Psoas muscle (tissue), 8 donors: ENCODE data around the gene NCAM1. TPM values are rescaled to one million over a fixed set of nuclear protein-coding genes. Genes with fewer than 3 reads are reported as not detected.

Source experiments
- ATAC-seq, 4 donors: fragments of 200-7000 bp; cut with Tn5 transposase; one replicate each; pipeline ENCODE4 v1.9.1; 2020; ENCODE audit warnings: moderate library complexity in 3 of 4, mild to moderate bottlenecking in 2 of 4
- DNase-seq, 2 donors: peaks; one replicate each; pipeline ENCODE4 v3.0.0-alpha.2; 2020
- H3K27ac ChIP-seq: fragments of 200-600 bp; one replicate; pipeline ENCODE4 v1.8.0; 2022
- H3K27me3 ChIP-seq, 3 donors: fragments of 200-600 bp in 1 of 3; one replicate each; pipeline versions ENCODE4 v1.6.1 to v1.8.0; 2013 to 2022; ENCODE audit warnings: low read length in 2 of 3, mild to moderate bottlenecking in 2 of 3, moderate library complexity in 1 of 3; ENCODE audit not compliant: insufficient read depth in 3 of 3
- H3K36me3 ChIP-seq, 2 donors: fragments of 200-600 bp in 1 of 2; one replicate each; pipeline versions ENCODE4 v1.6.1 to v1.8.0; 2013 to 2022; ENCODE audit warnings: low read depth in 1 of 2, mild to moderate bottlenecking in 1 of 2, moderate library complexity in 1 of 2; ENCODE audit not compliant: insufficient read depth in 1 of 2
- H3K4me1 ChIP-seq: fragments of 200-600 bp; one replicate; pipeline ENCODE4 v1.8.0; 2022
- H3K4me3 ChIP-seq: fragments of 200-600 bp; one replicate; pipeline ENCODE4 v1.8.0; 2022; ENCODE audit warnings: mild to moderate bottlenecking
- H3K9me3 ChIP-seq: fragments of 200-600 bp; one replicate; pipeline ENCODE4 v1.8.0; 2022
- WGBS, 3 donors: extraction: QIAGEN DNeasy Blood & Tissue Kit; methylation state at CpG; one replicate each; pipeline versions ENCODE4 v1.1.6 to v1.1.7; 2013; 5-methylcytosine and 5-hydroxymethylcytosine counted together
- intact Hi-C, 2 donors: fragments of 100-400 bp; cut with DNase I; formaldehyde crosslinking; loops; one replicate each; pipeline versions ENCODE4 v1.11.0 to v1.14.2; 2022
- polyA plus RNA-seq, 3 donors: library from polyadenylated mRNA; stranded (reverse); fragments of 200-250 nt; gene quantifications; one replicate each; pipeline ENCODE4 v1.2.3, GENCODE V29; 2013
- total RNA-seq, 4 donors: library from RNA; stranded (reverse); fragmentation: NEBNext Ultra II Directional in 2 of 4; extraction: Animal tissue kit (Norgen Biotek cat#: 25700) in 2 of 4; gene quantifications; one replicate each; pipeline versions ENCODE4 v1.2.1 to v1.2.4, GENCODE V29; 2021 to 2023
- TF ChIP-seq, protein P1 (sequence below): fragments of 200-600 bp; IDR thresholded peaks from one replicate; pipeline ENCODE4 v1.8.0; 2022; ENCODE audit warnings: antibody characterized with exemption
- donor health status: healthy with polysubstance abuse.
- donor health status: DM: no; HTN: no; CAD: no; lungs with moderate emphysema.
- donor health status: Bipolar disorder and iron deficiency.
- donor health status: healthy.
- donor health status: DM: yes; HTN: yes; CAD: no.
- donor health status: DM: no; HTN: no; CAD: no.
- donor health status: DM: no; HTN: no; CAD: no.
- donor health status: DM: yes; HTN: yes; CAD: no.

The NCAM1 gene
- total and polyA plus RNA-seq, 7 donors = 1.3 to 50.3 (median 3.0) TPM

DNA sequence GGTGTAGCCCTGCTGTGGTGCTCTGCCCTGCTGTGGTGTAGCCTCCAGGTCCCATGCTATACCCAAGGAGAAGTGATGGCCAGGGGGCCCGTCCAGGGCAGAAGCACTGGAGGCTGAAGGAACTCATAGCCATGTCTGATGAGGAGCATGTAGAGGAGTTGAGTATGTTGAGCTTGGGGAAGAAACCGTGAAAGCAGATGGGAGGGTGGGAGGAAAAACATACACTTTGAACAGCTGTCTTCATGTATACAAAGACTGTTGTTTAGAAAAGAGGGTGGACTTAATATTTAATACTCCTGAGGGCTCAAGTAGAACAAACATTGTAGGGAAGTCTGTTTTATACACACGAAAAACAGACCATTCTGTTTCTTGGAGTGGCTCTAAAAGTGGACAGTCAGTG, 326.6 kb downstream of the NCAM1 start:
- ATAC-seq (no peak), DNase-seq (no peak)
- H3K27ac ChIP-seq = no peak overlapping the region
- no peak overlapping the region for H3K4me3 ChIP-seq
- H3K36me3 ChIP-seq = no peaks in the 10 kb centered on the region
- intact Hi-C loops = loop anchor here (5.0 to 10.0 kb wide), 6 partner anchors 170 to 1066 kb away; partner anchors contain the start of gene NCAM1 (in 1 of the 2)
- TF ChIP-seq, protein P1, sequence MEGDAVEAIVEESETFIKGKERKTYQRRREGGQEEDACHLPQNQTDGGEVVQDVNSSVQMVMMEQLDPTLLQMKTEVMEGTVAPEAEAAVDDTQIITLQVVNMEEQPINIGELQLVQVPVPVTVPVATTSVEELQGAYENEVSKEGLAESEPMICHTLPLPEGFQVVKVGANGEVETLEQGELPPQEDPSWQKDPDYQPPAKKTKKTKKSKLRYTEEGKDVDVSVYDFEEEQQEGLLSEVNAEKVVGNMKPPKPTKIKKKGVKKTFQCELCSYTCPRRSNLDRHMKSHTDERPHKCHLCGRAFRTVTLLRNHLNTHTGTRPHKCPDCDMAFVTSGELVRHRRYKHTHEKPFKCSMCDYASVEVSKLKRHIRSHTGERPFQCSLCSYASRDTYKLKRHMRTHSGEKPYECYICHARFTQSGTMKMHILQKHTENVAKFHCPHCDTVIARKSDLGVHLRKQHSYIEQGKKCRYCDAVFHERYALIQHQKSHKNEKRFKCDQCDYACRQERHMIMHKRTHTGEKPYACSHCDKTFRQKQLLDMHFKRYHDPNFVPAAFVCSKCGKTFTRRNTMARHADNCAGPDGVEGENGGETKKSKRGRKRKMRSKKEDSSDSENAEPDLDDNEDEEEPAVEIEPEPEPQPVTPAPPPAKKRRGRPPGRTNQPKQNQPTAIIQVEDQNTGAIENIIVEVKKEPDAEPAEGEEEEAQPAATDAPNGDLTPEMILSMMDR = no peak
- H3K27me3 ChIP-seq = peaks cover 0 to 8% (median 0%) of the 10 kb centered on the region in 3 donors
- H3K9me3 ChIP-seq = no peaks in the 10 kb centered on the region
- 59 to 69% (median 60%) methylated on average over 3 of the region's 3 CpGs for WGBS, 3 donors
- no peaks in the 10 kb centered on the region for H3K4me1 ChIP-seq

DNA sequence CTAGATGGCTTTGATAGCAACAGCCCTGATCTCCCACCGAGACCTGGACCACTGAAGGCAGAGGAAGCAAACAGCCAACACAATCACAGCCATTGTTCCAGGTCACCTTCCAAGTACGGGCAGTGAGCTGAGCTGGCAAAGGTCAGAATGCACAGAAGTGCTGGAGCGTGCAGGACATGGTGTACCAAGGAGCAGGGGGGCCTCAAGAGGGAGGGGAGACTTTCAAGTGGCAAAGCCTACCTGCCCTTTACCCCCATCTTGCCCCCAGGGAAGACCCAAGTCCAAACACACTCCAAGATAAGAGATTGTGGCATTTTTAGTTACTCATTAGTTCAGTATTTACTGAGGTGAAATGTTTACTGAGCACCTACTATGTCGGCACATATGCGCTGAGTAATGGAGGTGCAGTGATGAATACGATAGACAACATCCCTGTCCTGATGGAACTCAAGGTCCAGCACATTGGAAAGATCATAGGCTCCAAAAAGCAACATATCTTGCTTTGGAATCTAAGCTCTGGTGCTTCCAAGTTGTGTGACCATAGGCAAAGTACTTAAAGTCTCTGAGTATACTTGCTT, 327.2 kb downstream of the NCAM1 start:
- TF ChIP-seq, protein P1 = no peak
- no peaks in the 10 kb centered on the region for H3K4me1 ChIP-seq
- H3K9me3 ChIP-seq = no peaks in the 10 kb centered on the region
- DNase-seq (no peak), ATAC-seq (no peak)
- H3K4me3 ChIP-seq = no peak overlapping the region
- H3K27me3 ChIP-seq = peaks cover 0 to 8% (median 0%) of the 10 kb centered on the region in 3 donors
- 79 to 88% (median 88%) methylated on average over 6 of the region's 6 CpGs for WGBS, 3 donors
- intact Hi-C loops = loop anchor here (5.0 to 10.0 kb wide), 6 partner anchors 171 to 1066 kb away; partner anchors contain the start of gene NCAM1 (in 1 of the 2)
- H3K36me3 ChIP-seq = no peaks in the 10 kb centered on the region
- no peak overlapping the region for H3K27ac ChIP-seq

DNA sequence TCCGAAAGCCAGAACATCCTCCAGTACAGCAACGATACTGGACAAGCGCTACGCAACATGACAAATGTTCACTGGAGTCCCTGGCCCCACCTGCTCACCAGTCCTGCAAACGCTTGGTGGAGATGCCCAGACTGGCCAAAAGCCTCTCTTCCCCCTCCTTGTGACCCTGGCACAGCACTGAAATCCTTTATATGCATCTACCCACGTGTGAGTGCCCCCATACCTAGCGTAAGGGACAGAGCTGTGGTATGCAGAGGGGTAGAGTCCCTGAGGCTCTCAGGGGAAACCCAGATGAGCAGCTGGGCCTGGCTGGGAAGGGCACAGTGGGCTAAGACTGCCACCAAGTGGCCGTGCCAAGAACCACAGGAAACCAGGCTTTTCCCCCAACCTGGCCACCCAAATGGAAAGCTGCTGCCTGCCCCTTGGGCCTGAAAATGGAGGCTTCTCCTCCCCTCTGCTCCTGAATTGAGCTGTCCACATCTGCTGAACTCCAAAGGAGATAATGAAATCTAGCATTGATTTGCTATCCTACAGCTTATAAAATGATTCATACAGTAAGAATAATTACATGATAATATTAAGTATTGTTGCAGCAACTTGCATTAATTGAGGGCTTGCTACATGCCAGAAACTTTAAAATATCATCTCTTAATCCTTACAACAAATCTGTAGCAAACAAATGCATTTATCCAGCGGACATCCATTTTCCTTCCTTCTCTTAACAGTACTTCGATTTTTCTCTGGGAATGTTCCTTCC, 328.4 kb downstream of the NCAM1 start:
- Histone ChIP-seq H3K27me3 (peaks cover 0 to 4% (median 0%) of the 10 kb centered on the region in 3 donors), H3K36me3 (no peaks in the 10 kb centered on the region), H3K4me1 (no peaks in the 10 kb centered on the region), H3K4me3 (no peak overlapping the region), H3K27ac (no peak overlapping the region), H3K9me3 (no peaks in the 10 kb centered on the region)
- intact Hi-C loops = loop anchor here (1.0 to 10.0 kb wide), 8 partner anchors 172 to 1067 kb away; partner anchors contain the start of genes NCAM1 (in 1 of the 2) and PTS (in 1 of the 2)
- DNase-seq (peak; percentile 53 to 77), ATAC-seq (peak; percentile 86 to 94 (median 88))
- 37 to 54% (median 48%) methylated on average over 10 of the region's 10 CpGs for WGBS, 3 donors
- TF ChIP-seq, protein P1 = peak; percentile 89

DNA sequence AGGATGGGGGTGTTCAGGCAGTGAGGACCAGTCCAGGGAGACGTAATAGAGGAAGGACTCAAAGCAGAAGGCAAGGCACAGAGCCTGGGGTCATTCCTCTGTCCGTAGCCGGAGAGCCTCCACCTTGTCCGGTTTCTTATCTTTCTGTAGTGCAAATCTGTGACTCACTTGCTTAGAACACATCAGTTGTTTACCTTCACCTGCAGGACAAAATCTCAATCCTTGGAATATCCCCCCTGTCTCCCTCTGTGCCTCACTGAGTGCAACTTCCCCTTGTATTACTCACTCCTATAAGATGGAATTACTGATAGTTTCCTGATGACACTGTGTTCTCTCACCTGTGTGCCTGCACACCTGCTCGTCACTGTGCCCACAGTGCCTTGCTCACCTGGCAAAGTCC, 332.7 kb downstream of the NCAM1 start:
- DNase-seq = no peak
- H3K4me3 ChIP-seq = no peak overlapping the region
- no peaks in the 10 kb centered on the region for H3K36me3 ChIP-seq
- no peak for ATAC-seq
- WGBS, 3 donors = 75 to 96% (median 82%) methylated on average over 5 of the region's 5 CpGs
- H3K9me3 ChIP-seq = no peaks in the 10 kb centered on the region
- no peaks in the 10 kb centered on the region for H3K4me1 ChIP-seq
- intact Hi-C loops = loop anchor here in 1 of 2 donors (10.0 kb wide), 1 partner anchor 1069 kb away; the partner anchor contains the start of gene PTS
- no peak overlapping the region for H3K27ac ChIP-seq
- TF ChIP-seq, protein P1 = no peak
- peaks cover 0 to 10% (median 4%) of the 10 kb centered on the region in 3 donors for H3K27me3 ChIP-seq
